Stimulated activated CD8-positive, alpha-beta memory T cell treated with anti-CD3 and anti-CD28 coated beads, Interleukin-4, amount 100 ng/mL, for 4 hours (primary cell): ENCODE data around the gene CCDC171.
"Not testable (repeated sequence)": the region's sequence is repeated elsewhere in the genome, so short reads cannot be mapped to it uniquely, and the experiment has no call there.

Source experiments
- DNase-seq, 2 donors: peaks; one replicate each; pipeline ENCODE4 v3.0.0-alpha.2; 2020; ENCODE audit warnings: low read depth in 2 of 2, low spot score in 1 of 2

The CCDC171 gene

GRCh38 chr9:15553528-15553898 lies 670 bp downstream of the CCDC171 start:
- DNase-seq, result no peak

- no peak for DNase-seq
Measured at GRCh38 chr9:15570769-15571168, 17.9 kb downstream of the CCDC171 start.

GRCh38 chr9:15572200-15572770 lies 19.4 kb downstream of the CCDC171 start:
- DNase-seq, result no peak

GRCh38 chr9:15576350-15577050 lies 23.7 kb downstream of the CCDC171 start:
- no peak for DNase-seq

- no peak for DNase-seq
Measured at GRCh38 chr9:15578714-15579113, 25.9 kb downstream of the CCDC171 start.

GRCh38 chr9:15584379-15584778 lies 31.5 kb downstream of the CCDC171 start:
- no peak for DNase-seq

GRCh38 chr9:15592317-15592716 lies 39.5 kb downstream of the CCDC171 start:
- no peak for DNase-seq

GRCh38 chr9:15592940-15593339 lies 40.1 kb downstream of the CCDC171 start:
- DNase-seq, result not testable (repeated sequence)

- DNase-seq, result not testable (repeated sequence)
Measured at GRCh38 chr9:15600666-15601330, 48.0 kb downstream of the CCDC171 start.

GRCh38 chr9:15606643-15607472 lies 54.0 kb downstream of the CCDC171 start:
- DNase-seq, result no peak

GRCh38 chr9:15612962-15613361 lies 60.1 kb downstream of the CCDC171 start:
- no peak for DNase-seq

- DNase-seq, result no peak
Measured at GRCh38 chr9:15617782-15618181, 64.9 kb downstream of the CCDC171 start.

- no peak for DNase-seq
Measured at GRCh38 chr9:15618540-15619331, 65.9 kb downstream of the CCDC171 start.

- no peak for DNase-seq
Measured at GRCh38 chr9:15622318-15622971, 69.6 kb downstream of the CCDC171 start.

- no peak for DNase-seq
Measured at GRCh38 chr9:15635752-15636151, 82.9 kb downstream of the CCDC171 start.

GRCh38 chr9:15640121-15640520 lies 87.3 kb downstream of the CCDC171 start:
- DNase-seq, result no peak

- DNase-seq, result no peak
Measured at GRCh38 chr9:15641291-15641690, 88.4 kb downstream of the CCDC171 start.

GRCh38 chr9:15642369-15642962 lies 89.6 kb downstream of the CCDC171 start:
- DNase-seq, result no peak

GRCh38 chr9:15670246-15670645 lies 117.4 kb downstream of the CCDC171 start:
- no peak for DNase-seq

- DNase-seq, result no peak
Measured at GRCh38 chr9:15670894-15671293, 118.1 kb downstream of the CCDC171 start.
